GM12878 (cell line): ENCODE data around the gene C15orf62. TPM values are rescaled to one million over a fixed set of nuclear protein-coding genes. Genes with fewer than 3 reads are reported as not detected.

Source experiments
- ATAC-seq: fragments of 200-7000 bp; cut with Tn5 transposase; 3 replicates; pipeline ENCODE4 v1.9.1; 2020; ENCODE audit warnings: mild to moderate bottlenecking, moderate library complexity
- BruUV-seq: library from RNA; stranded (reverse); fragments of 400-500 nt; replicated peaks from 2 replicates; lab custom pipeline; 2021; lab: Mats Ljungman, UMichigan
- CTCF ChIA-PET: fragments of 300-600 bp; sonication (Branson Sonifier 250); formaldehyde crosslinking; extraction: SDS; loops from one replicate; lab custom pipeline; 2021; ENCODE audit warnings: inconsistent platforms; lab: Yijun Ruan, JAX
- POLR2A ChIA-PET: fragments of 350-600 bp; formaldehyde crosslinking; extraction: SDS; loops from one replicate; lab custom pipeline; 2021; ENCODE audit warnings: inconsistent platforms; lab: Charles Lee
- RAD21 ChIA-PET: fragments of 300-600 bp; sonication (Branson Sonifier 250); formaldehyde crosslinking; loops from one replicate; lab custom pipeline; 2023; ENCODE audit warnings: antibody characterized with exemption; ENCODE audit not compliant: unreplicated experiment; lab: Charles Lee
- SMC1A ChIA-PET: fragments of 300-600 bp; sonication (Branson Sonifier 250); formaldehyde crosslinking; loops from one replicate; lab custom pipeline; 2023; ENCODE audit not compliant: unreplicated experiment, uncharacterized antibody; lab: Charles Lee
- DNase-seq: peaks from one replicate; pipeline ENCODE4 v3.0.0-alpha.2; 2011; ENCODE audit warnings: low read depth, low spot score
- FAIRE-seq: peaks from 3 replicates; lab custom pipeline; 2011; peaks lifted over from hg19 to GRCh38; lab: Jason Lieb, UNC
- H2AFZ ChIP-seq: 2 replicates; pipeline ENCODE4 v1.6.0; 2011; ENCODE audit warnings: low read depth, low read length, control low read depth; ENCODE audit not compliant: control insufficient read depth
- H3K27ac ChIP-seq: 2 replicates; pipeline ENCODE4 v1.5.1; 2011; ENCODE audit warnings: control low read depth; ENCODE audit not compliant: control insufficient read depth, insufficient read depth
- H3K27me3 ChIP-seq, 2 experiments: replicated peaks in 1 of 2; 2 replicates each; pipeline versions ENCODE4 v1.6.0 to v1.6.1; 2011; ENCODE audit warnings: low read length in 1 of 2; ENCODE audit not compliant: control insufficient read depth in 2 of 2, insufficient read depth in 2 of 2
- H3K36me3 ChIP-seq, 2 experiments: 2 replicates each; pipeline ENCODE4 v1.5.1; 2011; ENCODE audit warnings: low read length in 1 of 2; ENCODE audit not compliant: control insufficient read depth in 2 of 2, insufficient read depth in 2 of 2
- H3K4me1 ChIP-seq: 2 replicates; pipeline ENCODE4 v1.6.1; 2011; ENCODE audit warnings: mild to moderate bottlenecking, low read length, moderate library complexity, mixed read lengths; ENCODE audit not compliant: control insufficient read depth, insufficient read depth
- H3K4me2 ChIP-seq: 2 replicates; pipeline ENCODE4 v1.6.0; 2011; ENCODE audit warnings: control low read depth; ENCODE audit not compliant: control insufficient read depth, insufficient read depth
- H3K4me3 ChIP-seq: fragments of 200-600 bp; sonication (generic); 2 replicates; pipeline ENCODE4 v1.5.1; 2016
- H3K79me2 ChIP-seq: 2 replicates; pipeline ENCODE4 v1.6.0; 2011; ENCODE audit warnings: low read length; ENCODE audit not compliant: control insufficient read depth, insufficient read depth
- H3K9ac ChIP-seq: 2 replicates; pipeline ENCODE4 v1.8.0; 2011; ENCODE audit warnings: low read length, control low read depth, mixed read lengths; ENCODE audit not compliant: control insufficient read depth, insufficient read depth
- H3K9me3 ChIP-seq: replicated peaks from 3 replicates; pipeline ENCODE4 v1.5.1; 2011; ENCODE audit warnings: mild to moderate bottlenecking, low read length; ENCODE audit not compliant: control insufficient read depth, insufficient read depth
- H4K20me1 ChIP-seq: 2 replicates; pipeline ENCODE4 v1.6.0; 2011; ENCODE audit not compliant: control insufficient read depth, insufficient read depth
- BCL3 ChIP-seq: IDR thresholded peaks from 2 replicates; pipeline ENCODE4 v1.6.1; 2011; ENCODE audit warnings: borderline replicate concordance, low read depth, mild to moderate bottlenecking, moderate library complexity, low read length; ENCODE audit not compliant: insufficient read depth, poor library complexity, severe bottlenecking
- IKZF1 ChIP-seq: fragments of 450-650 bp; conservative IDR thresholded peaks from 2 replicates; pipeline ENCODE4 v1.6.1; 2017; ENCODE audit warnings: antibody characterized with exemption, mild to moderate bottlenecking
- RUNX3 ChIP-seq: IDR thresholded peaks from 2 replicates; pipeline ENCODE4 v1.6.1; 2012; ENCODE audit warnings: low read length, inconsistent platforms
- SPI1 ChIP-seq: IDR thresholded peaks from 2 replicates; pipeline ENCODE4 v1.6.1; 2011; ENCODE audit warnings: low read depth, mild to moderate bottlenecking, low read length, moderate library complexity, borderline replicate concordance; ENCODE audit not compliant: insufficient read depth
- ZNF274 ChIP-seq: IDR thresholded peaks from one replicate; pipeline ENCODE4 v1.8.0; 2011; ENCODE audit not compliant: insufficient read length, insufficient read depth
- WGBS: methylation state at CpG from one replicate; pipeline ENCODE4 v1.1.6; 2016; ENCODE audit warnings: low lambda C conversion rate; ENCODE audit not compliant: insufficient replicate concordance, insufficient coverage; ENCODE audit errors: missing lambda C conversion rate; 5-methylcytosine and 5-hydroxymethylcytosine counted together
- in situ Hi-C: fragments of 300-500 bp; cut with MboI; formaldehyde crosslinking; loops from 9 replicates; pipeline ENCODE4 v1.14.3; 2018; ENCODE audit warnings: mixed read lengths
- intact Hi-C: fragments of 100-400 bp; cut with micrococcal nuclease; formaldehyde crosslinking; loops from one replicate; pipeline ENCODE4 v1.14.2; 2022; ENCODE audit not compliant: unreplicated experiment
- polyA plus RNA-seq, 11 experiments: library from polyadenylated mRNA; depleted of rRNA in 4 of 11; unstranded in 6 of 11; stranded (reverse) in 5 of 11; fragments of >200 nt; fragmentation: Nextera tagmentation in 4 of 11; fragmentation: Illumina TruSeq in 1 of 11; extraction: Ambion mirVana in 4 of 11; extraction: Trizol in 1 of 11; gene quantifications; 1 replicate in 1 of 11; 2 replicates in 10 of 11; pipeline versions ENCODE4 v1.2.1 to v1.2.3, GENCODE V29; 2011 to 2016; ENCODE audit warnings: inconsistent platforms in 2 of 11, missing spikeins in 2 of 11, low read depth in 1 of 11
- total RNA-seq, 4 experiments: library from RNA; depleted of rRNA in 3 of 4; stranded (reverse); fragments of >200 nt in 3 of 4; fragmentation: Illumina TruSeq in 1 of 4; extraction: Trizol in 1 of 4; gene quantifications; 2 replicates each; pipeline versions ENCODE4 v1.2.1 to v1.2.3, GENCODE V29; 2013 to 2021

C15orf62 gene
- total and polyA plus RNA-seq, 10 of the 15 experiments (the other 5 are each of a cell fraction or from before 2014, with no cell fraction given), result 0.06 to 0.68 (median 0.40) TPM; not detected in 1

DNA sequence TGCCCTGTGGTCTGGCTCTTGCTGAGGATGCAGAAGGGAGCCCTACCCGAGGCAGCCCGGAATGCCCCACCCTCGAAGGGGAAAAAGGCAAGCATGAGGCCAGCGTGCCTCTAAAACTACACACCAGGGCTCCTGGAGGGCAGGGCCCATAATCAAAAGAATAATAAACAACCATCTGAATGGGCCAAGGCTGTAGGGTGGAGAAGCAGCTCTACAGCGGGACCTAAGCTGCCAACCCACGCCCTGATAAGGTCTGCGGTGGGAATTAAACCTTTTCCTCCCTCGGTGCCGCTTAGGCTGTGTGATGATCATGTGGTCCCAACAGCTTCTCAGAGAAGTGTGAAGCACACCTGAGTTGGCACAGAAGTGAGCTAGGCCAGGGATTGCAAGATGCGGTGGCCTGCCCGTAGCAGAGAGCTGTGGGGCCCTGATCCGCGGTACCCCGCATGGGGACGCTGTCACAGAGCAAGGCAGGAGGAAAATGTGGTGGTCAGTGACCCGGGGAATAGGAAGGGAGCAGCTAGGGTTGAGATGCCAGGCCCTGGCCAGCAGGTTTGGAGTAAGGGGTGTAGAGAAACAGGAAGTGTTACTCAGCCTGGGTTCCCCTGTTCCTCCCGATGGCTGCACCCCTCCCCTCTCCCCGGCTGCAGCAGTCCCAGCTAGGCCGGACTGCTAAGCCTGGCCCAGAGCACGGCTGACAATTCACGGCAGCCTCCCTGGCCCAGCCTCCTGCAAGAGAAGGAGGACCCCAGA lies 1.1 kb upstream of the C15orf62 start:
- DNase-seq, result no peak
- WGBS, result 62% methylated on average over 21 of the region's 21 CpGs
- no peaks in the 10 kb centered on the region for H3K9me3 ChIP-seq
- no peak for ATAC-seq
- H4K20me1 ChIP-seq, result no peaks in the 10 kb centered on the region
- CTCF ChIA-PET, result interaction anchor here (0.7 to 3.1 kb wide), 7 partner anchors 14 to 249 kb away, joined by 3 to 17 read pairs (median 4); no protein-coding TSS in a partner anchor
- H3K4me2 ChIP-seq, result peak overlapping the region; percentile 52
- H3K79me2 ChIP-seq, result no peaks in the 10 kb centered on the region
- SMC1A ChIA-PET, result interaction anchor here (0.8 to 1.5 kb wide), 4 partner anchors 14 to 91 kb away, joined by 3 to 6 read pairs (median 4); partner anchors contain the start of gene RAD51
- no peak for FAIRE-seq
- POLR2A ChIA-PET, result interaction anchor here (0.6 to 2.7 kb wide), 3 partner anchors 12 to 75 kb away, joined by 4 to 9 read pairs (median 8); partner anchors contain the start of gene RAD51
- no peaks in the 10 kb centered on the region for H3K27me3 ChIP-seq
- TF ChIP-seq ZNF274, result no peak
- peak; percentile 18; the same call in 1 of the 2 replicates for TF ChIP-seq RUNX3
- TF ChIP-seq IKZF1, result no peak
- TF ChIP-seq BCL3, result no peak
- peak; percentile 56 for TF ChIP-seq SPI1
- TF ChIP-seq, all 136 proteins: peak for 2
- Histone ChIP-seq H3K27ac (peak overlapping the region; percentile 65), H3K4me1 (peaks cover 32% of the 10 kb centered on the region), H2AFZ (no peak overlapping the region), H3K4me3 (no peak overlapping the region), H3K36me3 (peaks cover 0 to 3% of the 10 kb centered on the region in 2 experiments; a peak in 2 of 4 replicates), H3K9ac (peak overlapping the region; percentile 41)
- RAD21 ChIA-PET, result interaction anchor here (0.7 to 3.3 kb wide), 4 partner anchors 13 to 126 kb away, joined by 3 to 11 read pairs (median 4); partner anchors contain the start of gene VPS18
- in situ Hi-C loops (no loop called here), intact Hi-C loops (no loop called here)
- no TSS peak for BruUV-seq
